MM.1S (cell line): ENCODE measurements around the gene LSAMP.

Experiments
- DNase-seq: peaks from one replicate; pipeline ENCODE4 v3.0.0-alpha.2; 2015
- H2AFZ ChIP-seq: fragments of 300-600 bp; sonication (generic); 2 replicates; pipeline ENCODE4 v1.6.0; 2016; ENCODE audit warnings: antibody characterized with exemption, low read length
- H3F3A ChIP-seq: fragments of 300-600 bp; sonication (generic); 2 replicates; pipeline ENCODE4 v1.6.1; 2016; ENCODE audit warnings: mild to moderate bottlenecking, antibody characterized with exemption, low read length, moderate library complexity, mixed read lengths; ENCODE audit not compliant: insufficient read depth
- H3K27ac ChIP-seq: fragments of 300-600 bp; sonication (generic); 2 replicates; pipeline ENCODE4 v1.5.1; 2016; ENCODE audit warnings: mild to moderate bottlenecking, low read length
- H3K27me3 ChIP-seq: fragments of 300-600 bp; sonication (generic); replicated peaks from 2 replicates; pipeline ENCODE4 v1.6.0; 2016; ENCODE audit warnings: low read length; ENCODE audit not compliant: insufficient read depth
- H3K36me3 ChIP-seq: fragments of 300-600 bp; sonication (generic); replicated peaks from 2 replicates; pipeline ENCODE4 v1.6.1; 2016; ENCODE audit warnings: mild to moderate bottlenecking, low read length, mixed read lengths; ENCODE audit not compliant: insufficient read depth
- H3K4me1 ChIP-seq: fragments of 300-600 bp; sonication (generic); 2 replicates; pipeline ENCODE4 v1.6.1; 2016; ENCODE audit warnings: low read length, mixed read lengths
- H3K4me2 ChIP-seq: fragments of 300-600 bp; sonication (generic); 2 replicates; pipeline ENCODE4 v1.6.0; 2016; ENCODE audit warnings: low read depth, low read length
- H3K4me3 ChIP-seq: fragments of 300-600 bp; sonication (generic); 2 replicates; pipeline ENCODE4 v1.5.1; 2016; ENCODE audit warnings: low read length, mixed read lengths
- H3K79me2 ChIP-seq: fragments of 300-600 bp; sonication (generic); 2 replicates; pipeline ENCODE4 v1.6.1; 2016; ENCODE audit warnings: mixed run types, low read length, mixed read lengths
- H3K9ac ChIP-seq: fragments of 300-600 bp; sonication (generic); 2 replicates; pipeline ENCODE4 v1.6.1; 2016; ENCODE audit warnings: low read length, mixed read lengths
- H3K9me2 ChIP-seq: fragments of 300-600 bp; sonication (generic); replicated peaks from 2 replicates; pipeline ENCODE4 v1.6.1; 2016; ENCODE audit warnings: mild to moderate bottlenecking, low read length, mixed read lengths; ENCODE audit not compliant: insufficient read depth
- H3K9me3 ChIP-seq: fragments of 300-600 bp; sonication (generic); replicated peaks from 2 replicates; pipeline ENCODE4 v1.6.1; 2016; ENCODE audit warnings: mild to moderate bottlenecking, low read length, mixed read lengths; ENCODE audit not compliant: insufficient read depth
- H4K20me1 ChIP-seq: fragments of 300-600 bp; sonication (generic); 2 replicates; pipeline ENCODE4 v1.6.1; 2016; ENCODE audit warnings: mild to moderate bottlenecking, low read length, moderate library complexity, mixed read lengths; ENCODE audit not compliant: insufficient read depth
- CTCF ChIP-seq: fragments of 300-600 bp; sonication (generic); IDR thresholded peaks from 2 replicates; pipeline ENCODE4 v1.5.1; 2016; ENCODE audit warnings: antibody characterized with exemption, low read length, mixed read lengths
- EZH2 ChIP-seq: fragments of 300-600 bp; sonication (generic); optimal IDR thresholded peaks from 2 replicates; pipeline ENCODE3; 2017; ENCODE audit warnings: low read depth, mild to moderate bottlenecking, antibody characterized with exemption, low read length, mixed read lengths
- EZH2phosphoT487 ChIP-seq: fragments of 300-600 bp; sonication (generic); IDR thresholded peaks from 2 replicates; pipeline ENCODE4 v1.6.1; 2018; ENCODE audit warnings: antibody characterized with exemption, low read length

The LSAMP gene

GRCh38 chr3:115808816-115809215 lies 636.5 kb downstream of the LSAMP start:
- Histone ChIP-seq H3K27ac (no peak overlapping the region), H3K27me3 (no peaks in the 10 kb centered on the region), H3K9ac (no peak overlapping the region), H3K79me2 (no peaks in the 10 kb centered on the region), H3K4me1 (no peaks in the 10 kb centered on the region), H2AFZ (no peak overlapping the region), H3K9me3 (no peaks in the 10 kb centered on the region), H3K9me2 (no peaks in the 10 kb centered on the region), H3K4me3 (no peak overlapping the region), H3K4me2 (no peak overlapping the region), H3F3A (no peaks in the 10 kb centered on the region), H3K36me3 (no peaks in the 10 kb centered on the region), H4K20me1 (no peaks in the 10 kb centered on the region)
- no peak for DNase-seq
- TF ChIP-seq EZH2phosphoT487 (no peak), EZH2 (no peak), CTCF (no peak)

- Histone ChIP-seq H3K4me2 (no peak overlapping the region), H3K9me3 (no peaks in the 10 kb centered on the region), H3K36me3 (no peaks in the 10 kb centered on the region), H3K9ac (no peak overlapping the region), H3F3A (no peaks in the 10 kb centered on the region), H2AFZ (no peak overlapping the region), H3K9me2 (no peaks in the 10 kb centered on the region), H4K20me1 (no peaks in the 10 kb centered on the region), H3K79me2 (no peaks in the 10 kb centered on the region), H3K4me3 (no peak overlapping the region), H3K27me3 (no peaks in the 10 kb centered on the region), H3K4me1 (no peaks in the 10 kb centered on the region), H3K27ac (no peak overlapping the region)
- TF ChIP-seq EZH2 (no peak), EZH2phosphoT487 (no peak)
- no peak for DNase-seq
Measured at GRCh38 chr3:115808244-115808643, 637.0 kb downstream of the LSAMP start.

- no peaks in the 10 kb centered on the region for H3K79me2 ChIP-seq
- no peak for TF ChIP-seq EZH2phosphoT487
- no peak overlapping the region for H2AFZ ChIP-seq
- no peak overlapping the region for H3K4me3 ChIP-seq
- no peak overlapping the region for H3K4me2 ChIP-seq
- H4K20me1 ChIP-seq: no peaks in the 10 kb centered on the region
- no peaks in the 10 kb centered on the region for H3K36me3 ChIP-seq
- no peaks in the 10 kb centered on the region for H3K4me1 ChIP-seq
- no peaks in the 10 kb centered on the region for H3K27me3 ChIP-seq
- no peaks in the 10 kb centered on the region for H3K9me2 ChIP-seq
- H3K9me3 ChIP-seq: no peaks in the 10 kb centered on the region
- H3F3A ChIP-seq: no peaks in the 10 kb centered on the region
- DNase-seq: no peak
- H3K27ac ChIP-seq: no peak overlapping the region
- H3K9ac ChIP-seq: no peak overlapping the region
Measured at GRCh38 chr3:115806501-115806900, 638.8 kb downstream of the LSAMP start.

GRCh38 chr3:115805520-115805919 lies 639.8 kb downstream of the LSAMP start:
- TF ChIP-seq CTCF (no peak), EZH2 (no peak), EZH2phosphoT487 (no peak)
- no peak overlapping the region for H3K27ac ChIP-seq

More at GRCh38 chr3:115805520-115805919, 639.8 kb downstream of the LSAMP start:
- Histone ChIP-seq H3K4me3 (no peak overlapping the region), H3K79me2 (no peaks in the 10 kb centered on the region), H3K36me3 (no peaks in the 10 kb centered on the region), H4K20me1 (no peaks in the 10 kb centered on the region), H3K9me3 (no peaks in the 10 kb centered on the region), H3F3A (no peaks in the 10 kb centered on the region), H3K9me2 (no peaks in the 10 kb centered on the region), H3K4me2 (no peak overlapping the region), H2AFZ (no peak overlapping the region), H3K27me3 (no peaks in the 10 kb centered on the region), H3K9ac (no peak overlapping the region), H3K4me1 (no peaks in the 10 kb centered on the region)
- DNase-seq: no peak
